Hepatocyte (in vitro differentiated cells): Measurements from ENCODE around the gene MRPL24.

Source experiments
- CTCF ChIP-seq: fragments of 200-600 bp; sonication (generic); IDR thresholded peaks from 2 replicates; pipeline ENCODE4 v1.5.1; 2016; ENCODE audit warnings: antibody characterized with exemption, mild to moderate bottlenecking; ENCODE audit not compliant: poor library complexity
- EZH2 ChIP-seq: fragments of 200-600 bp; sonication (generic); IDR thresholded peaks from 2 replicates; pipeline ENCODE4 v1.6.1; 2016; ENCODE audit warnings: antibody characterized with exemption, mild to moderate bottlenecking, borderline replicate concordance
- EZH2phosphoT487 ChIP-seq: fragments of 200-600 bp; sonication (generic); IDR thresholded peaks from one replicate; pipeline ENCODE4 v1.6.1; 2018; ENCODE audit warnings: antibody characterized with exemption, mild to moderate bottlenecking, low read depth, moderate library complexity; ENCODE audit not compliant: unreplicated experiment, severe bottlenecking

DNA sequence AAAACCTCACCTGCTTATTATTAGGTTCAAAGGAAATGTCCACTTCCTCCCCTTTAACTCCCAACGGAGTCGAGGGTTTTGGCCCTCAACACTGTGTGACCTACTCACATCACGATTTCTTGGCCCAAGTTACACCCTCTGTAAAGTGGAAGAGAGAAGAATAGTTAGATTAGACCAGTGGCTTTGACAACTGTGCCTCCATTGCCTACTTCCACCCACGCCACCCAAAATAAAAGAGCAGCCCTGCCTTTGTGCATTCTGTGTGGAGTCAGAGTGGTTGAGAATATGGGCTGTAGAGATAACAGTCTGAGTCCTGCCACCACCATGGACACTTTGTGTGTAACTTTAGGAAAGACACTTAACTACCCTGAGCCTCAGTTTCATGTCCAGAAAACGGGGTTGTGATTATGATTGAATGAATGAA is 14.7 kb upstream of the MRPL24 start:
- TF ChIP-seq CTCF: no peak
- no peak for TF ChIP-seq EZH2phosphoT487
- TF ChIP-seq EZH2: no peak
